ENCODE data around the gene CRIP3. TPM values are rescaled to one million over a fixed set of nuclear protein-coding genes. Genes with fewer than 3 reads are reported as not detected.

The CRIP3 gene
- total and polyA plus RNA-seq, 2 of the 13 experiments (the other 11 are each of a cell fraction or from before 2014, with no cell fraction given): 6.3 to 9.3 TPM

- TF ChIP-seq HOMEZ (CRISPR knock-in tag; IDR thresholded peaks at IDR 0.05; ENCODE audit: low read depth) (no peak), TEF (CRISPR knock-in tag; IDR thresholded peaks at IDR 0.05) (no peak), ZNF543 (CRISPR knock-in tag; IDR thresholded peaks at IDR 0.05) (no peak), SP5 (CRISPR knock-in tag; IDR thresholded peaks at IDR 0.05; ENCODE audit: borderline replicate concordance, low read depth) (no peak), TFE3 (CRISPR knock-in tag; IDR thresholded peaks at IDR 0.05) (no peak), CBFB (CRISPR knock-in tag; IDR thresholded peaks at IDR 0.05) (no peak), REST (IDR thresholded peaks at IDR 0.05; ENCODE audit: borderline replicate concordance in 1 of 2, low read depth in 1 of 2, low read length in 2 of 2) (no peak), DMAP1 (CRISPR knock-in tag; IDR thresholded peaks at IDR 0.05) (no peak; the same call in 1 of the 2 replicates), HDAC1 (CRISPR knock-in tag; IDR thresholded peaks at IDR 0.05) (0 out of 2 replicates have a peak, but pooled peaks have one; percentile 10), ZNF546 (CRISPR knock-in tag; conservative IDR thresholded peaks at IDR 0.05) (no peak), HNRNPUL1 (IDR thresholded peaks at IDR 0.05; ENCODE audit: low read depth, low read length) (no peak), RFX3 (CRISPR knock-in tag; IDR thresholded peaks at IDR 0.05) (0 out of 2 replicates have a peak, but pooled peaks have one; percentile 2), ZNF737 (CRISPR knock-in tag; IDR thresholded peaks at IDR 0.05; ENCODE audit: borderline replicate concordance) (no peak), NBN (conservative IDR thresholded peaks at IDR 0.05) (no peak), ZKSCAN1 (IDR thresholded peaks at IDR 0.05; ENCODE audit: low read length) (no peak), RARA (CRISPR knock-in tag; IDR thresholded peaks at IDR 0.05) (no peak), LRRFIP1 (CRISPR knock-in tag; conservative IDR thresholded peaks at IDR 0.05) (no peak), THYN1 (CRISPR knock-in tag; IDR thresholded peaks at IDR 0.05; ENCODE audit: borderline replicate concordance, low read depth) (no peak), ZNF160 (CRISPR knock-in tag; IDR thresholded peaks at IDR 0.05) (no peak), CTCF (CRISPR knock-in tag; IDR thresholded peaks at IDR 0.05) (no peak)
These were observed 408 bp upstream of the CRIP3 start (continued) for GRCh38 chr6:43308990-43309477.
